G401 (cell line): ENCODE data around the gene GNAQ. TPM values are rescaled to one million over a fixed set of nuclear protein-coding genes. Genes with fewer than 3 reads are reported as not detected.

Experiments
- DNase-seq: peaks from one replicate; pipeline ENCODE4 v3.0.0-alpha.2; 2015; ENCODE audit warnings: low spot score
- in situ Hi-C: cut with HindIII; loops from 2 replicates; pipeline ENCODE4 v1.10.0; 2016; ENCODE audit warnings: low sequenced_read_pairs, mixed read lengths
- total RNA-seq: library from RNA; depleted of rRNA; stranded (reverse); fragments of >200 nt; shearing (Covaris generic); gene quantifications from 2 replicates; pipeline ENCODE4 v1.2.3, GENCODE V29; 2014

GNAQ gene
- total RNA-seq, 1 experiment from 2014 or later, result 24.5 TPM

- DNase-seq, result no peak
- in situ Hi-C loops, result no loop called here
Observed at GRCh38 chr9:78033870-78034269, 2.3 kb upstream of the GNAQ start.

GRCh38 chr9:78032730-78033457, 1.3 kb upstream of the GNAQ start:
- no peak for DNase-seq
- in situ Hi-C loops, result no loop called here

DNA sequence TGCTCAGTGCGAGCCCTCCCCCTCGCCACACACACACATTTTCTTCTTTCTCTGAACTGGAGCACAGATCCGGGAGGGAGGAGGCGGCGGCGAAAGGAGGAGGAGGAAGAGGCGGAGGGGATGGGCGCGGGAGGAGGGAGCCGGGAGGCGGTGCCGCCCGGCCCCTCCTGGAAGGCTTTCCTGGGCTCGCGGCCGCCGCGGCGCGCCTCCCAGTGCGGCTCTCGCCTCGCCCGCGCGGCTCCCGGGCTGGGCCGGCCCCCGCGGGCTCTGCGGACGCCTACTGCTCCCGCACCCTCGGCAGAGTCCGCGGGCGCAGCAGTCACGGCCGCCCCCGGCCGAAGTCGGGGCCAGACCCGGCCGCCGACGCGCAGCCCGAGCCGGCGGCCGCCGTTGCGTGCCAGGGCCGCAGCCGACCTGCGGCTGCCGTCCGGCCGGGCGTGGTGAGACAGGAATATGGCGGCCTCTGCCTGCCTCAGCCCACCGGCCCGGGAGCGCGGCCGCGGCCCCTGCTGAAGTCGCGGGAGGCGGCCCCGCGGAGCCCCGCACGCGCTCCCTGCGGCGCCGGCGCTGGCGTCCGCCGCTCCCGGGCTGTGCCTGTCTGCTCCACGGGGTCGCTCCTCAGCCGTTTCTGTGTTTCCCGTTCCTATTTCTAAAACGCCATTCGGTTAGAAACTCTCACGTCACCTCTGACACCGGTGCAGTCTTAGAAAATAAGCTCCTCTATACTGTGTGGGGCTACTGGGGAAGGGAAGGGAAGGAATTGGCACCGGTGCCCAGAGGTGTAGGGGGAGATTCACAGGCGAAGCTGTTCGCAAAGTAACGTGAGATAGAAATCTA, 500 bp upstream of the GNAQ start:
- in situ Hi-C loops, result no loop called here
- peak; percentile 88 for DNase-seq

DNA sequence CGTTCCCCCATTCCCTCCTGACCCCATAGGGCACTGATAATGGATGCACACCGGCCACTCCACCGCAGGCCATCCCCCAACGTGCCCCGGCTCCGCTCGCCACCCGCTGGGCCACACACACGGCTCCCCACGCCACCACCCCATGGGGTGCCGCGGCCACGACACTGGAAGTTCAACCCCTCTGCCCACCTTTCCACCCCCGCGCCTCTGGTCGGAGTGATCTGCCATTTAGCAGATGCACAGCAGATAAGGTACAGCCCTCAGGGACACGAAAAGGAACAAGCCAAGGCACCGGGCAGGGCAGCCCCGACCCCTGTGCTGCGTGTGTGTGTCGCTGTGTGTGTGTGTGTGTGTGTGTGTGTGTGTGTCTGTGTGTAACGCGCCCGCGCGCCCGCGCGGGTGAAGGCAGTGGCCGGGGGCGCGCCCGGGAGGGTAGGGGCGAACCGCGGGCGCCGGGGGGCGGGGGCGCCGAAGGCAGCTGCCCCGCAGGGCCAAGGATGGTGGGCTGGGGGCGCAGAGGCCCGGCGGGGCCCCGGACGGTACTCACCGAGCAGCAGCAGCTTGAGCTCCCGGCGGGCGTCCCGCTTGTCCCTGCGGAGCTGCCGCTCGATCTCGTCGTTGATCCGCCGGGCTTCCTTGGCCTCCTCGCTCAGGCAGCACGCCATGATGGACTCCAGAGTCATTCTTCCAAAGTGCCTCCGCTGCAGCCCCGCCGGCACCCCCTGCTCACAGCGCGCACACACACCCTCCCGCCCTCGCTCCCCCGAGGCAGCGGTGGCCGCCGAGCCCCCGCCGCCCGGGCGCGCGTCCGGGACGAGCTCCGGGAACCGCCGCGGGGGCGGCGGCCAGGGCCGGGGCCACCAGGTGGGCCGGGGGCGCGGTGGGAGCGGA, 813 bp downstream of the GNAQ start:
- in situ Hi-C loops, result no loop called here

DNA sequence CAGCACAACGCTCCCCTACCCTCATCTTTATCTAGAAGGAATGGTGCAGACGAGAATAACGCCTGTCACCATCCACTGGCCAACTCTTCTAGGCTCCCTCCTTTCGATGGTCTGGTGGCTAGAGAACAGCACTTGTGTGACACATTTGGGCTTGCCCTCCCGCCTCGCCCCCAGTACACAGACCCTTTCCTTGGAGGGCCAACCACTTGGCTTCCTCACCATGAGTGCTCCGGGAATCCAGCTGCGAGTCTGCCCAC, 1.4 kb downstream of the GNAQ start:
- in situ Hi-C loops, result no loop called here
- peak; percentile 75 for DNase-seq

More for the DNA sequence above, 813 bp downstream of the GNAQ start:
- DNase-seq, result peak; percentile 53

- peak; percentile 67 for DNase-seq
- in situ Hi-C loops, result no loop called here
Observed at GRCh38 chr9:78029551-78030295, 1.9 kb downstream of the GNAQ start.

DNA sequence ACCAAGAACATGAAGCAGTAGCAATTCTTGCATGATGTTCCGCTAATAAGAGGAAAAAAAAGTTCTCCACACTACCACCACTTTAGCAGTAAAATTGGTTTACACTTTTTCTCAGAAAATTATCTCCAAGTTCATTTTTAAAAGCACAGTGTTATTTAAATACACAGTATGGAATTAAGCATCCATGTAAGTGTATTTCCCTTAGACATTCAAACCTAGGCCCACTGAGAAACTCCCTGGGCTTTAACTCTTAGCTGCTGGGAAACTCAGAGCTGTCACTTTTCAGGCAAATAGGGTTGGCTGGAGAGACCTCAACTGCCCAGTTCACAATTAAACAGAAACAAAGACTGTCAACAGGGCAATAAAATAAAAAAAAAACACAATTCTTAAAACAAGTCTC, 2.7 kb downstream of the GNAQ start:
- peak; percentile 25 for DNase-seq
- in situ Hi-C loops, result no loop called here

- no peak for DNase-seq
- in situ Hi-C loops, result no loop called here
Observed at GRCh38 chr9:78026947-78027346, 4.7 kb downstream of the GNAQ start.

GRCh38 chr9:78026416-78026815, 5.2 kb downstream of the GNAQ start:
- DNase-seq, result no peak
- in situ Hi-C loops, result no loop called here

DNA sequence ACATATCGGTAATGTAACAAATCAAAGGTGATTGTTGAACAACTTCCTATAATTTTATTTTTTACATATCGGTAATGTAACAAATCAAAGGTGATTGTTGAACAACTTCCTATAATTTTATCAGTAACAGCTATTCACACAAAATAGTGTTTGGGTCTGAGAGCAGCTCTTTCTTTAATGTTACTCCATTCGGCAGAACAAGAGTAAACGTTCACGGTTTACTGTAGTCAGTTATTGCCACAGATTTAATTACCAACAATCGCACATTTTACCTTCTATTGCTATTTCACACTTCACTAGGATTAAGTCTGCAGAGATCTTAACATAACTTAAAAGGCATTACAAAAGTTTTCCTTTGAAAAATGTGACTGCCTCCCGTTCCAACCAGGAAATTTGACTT, 6.4 kb downstream of the GNAQ start:
- DNase-seq, result no peak
- in situ Hi-C loops, result no loop called here

DNA sequence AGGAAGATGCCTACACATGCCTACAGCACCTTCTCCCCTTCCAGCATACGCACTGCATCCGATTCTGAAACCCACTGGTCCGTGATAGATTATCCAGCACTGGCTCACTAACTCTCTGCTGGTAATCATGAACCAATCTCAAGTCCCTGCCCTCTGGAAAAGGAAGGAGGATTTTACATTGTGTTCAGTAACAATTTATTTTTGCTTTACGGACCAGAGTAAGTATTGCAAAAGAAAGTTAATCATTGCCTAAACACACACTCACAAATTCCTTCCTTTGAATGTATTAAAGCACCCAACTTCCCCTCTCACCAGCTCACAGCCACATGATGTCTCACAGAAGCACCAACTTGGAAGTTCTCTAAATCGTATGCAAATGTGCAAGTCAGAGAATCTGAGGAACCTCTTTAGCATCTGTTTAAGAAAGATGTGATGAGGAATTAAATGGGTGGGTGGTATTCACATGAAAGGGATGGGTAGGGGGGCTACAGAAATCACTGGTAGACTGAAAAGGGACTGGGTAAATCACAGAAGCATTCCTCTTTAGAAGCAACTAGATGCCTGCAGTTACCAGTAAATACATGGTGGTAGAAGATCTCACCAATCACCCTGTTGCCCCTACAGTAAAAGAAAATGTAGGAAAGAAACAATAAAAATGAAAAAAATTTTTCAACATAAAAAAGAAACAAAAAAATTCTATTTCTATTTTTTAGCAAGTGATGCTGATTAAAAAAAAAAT, 8.4 kb downstream of the GNAQ start:
- DNase-seq, result no peak
- in situ Hi-C loops, result no loop called here

DNA sequence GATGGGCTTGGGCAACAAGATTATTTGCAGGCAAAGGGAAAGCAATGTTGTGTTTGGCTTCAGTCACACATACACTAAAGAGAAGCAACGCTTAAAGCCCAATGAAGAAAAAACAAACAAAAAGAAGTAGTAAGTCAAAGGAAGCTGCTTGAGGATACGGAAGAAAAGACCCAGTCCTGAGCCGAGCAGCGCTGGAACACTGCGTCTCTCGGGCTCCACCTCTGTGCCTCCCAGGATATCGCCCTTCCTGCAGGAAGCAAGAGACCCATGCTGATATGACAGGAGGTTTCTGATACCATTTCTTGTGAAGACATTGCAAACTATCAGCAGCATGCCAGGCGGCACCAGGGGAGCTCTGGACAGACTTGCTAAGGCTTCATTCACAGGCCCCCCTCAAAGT, 9.9 kb downstream of the GNAQ start:
- in situ Hi-C loops, result no loop called here
- DNase-seq, result no peak

DNA sequence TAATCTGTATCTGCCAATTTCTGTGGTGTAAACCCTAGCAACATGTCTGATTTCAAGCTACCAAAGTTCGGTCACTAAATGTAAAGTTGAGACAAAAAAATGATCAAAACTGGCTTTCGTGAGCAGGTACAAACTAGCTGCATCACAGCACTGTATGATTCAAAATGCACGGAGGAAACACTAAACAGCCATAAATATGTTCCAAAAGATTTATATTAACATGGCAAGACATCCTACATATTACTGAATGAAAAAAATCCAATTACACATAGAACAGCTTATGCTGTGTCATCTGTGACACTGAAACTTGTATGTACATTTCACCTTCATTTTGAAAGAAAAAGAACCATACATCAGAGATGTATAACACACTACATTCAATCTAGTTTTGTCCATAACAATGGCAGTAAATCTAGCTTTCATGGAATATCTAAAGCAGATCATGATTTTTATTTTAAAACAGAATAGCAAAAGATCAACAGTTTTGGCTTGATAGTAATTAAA, 14.4 kb downstream of the GNAQ start:
- DNase-seq, result no peak
- in situ Hi-C loops, result no loop called here

GRCh38 chr9:78015241-78015640, 16.4 kb downstream of the GNAQ start:
- DNase-seq, result no peak
- in situ Hi-C loops, result no loop called here

GRCh38 chr9:78014776-78015175, 16.8 kb downstream of the GNAQ start:
- DNase-seq, result no peak
- in situ Hi-C loops, result no loop called here

- in situ Hi-C loops, result no loop called here
- DNase-seq, result no peak
Observed at GRCh38 chr9:78013934-78014333, 17.7 kb downstream of the GNAQ start.

DNA sequence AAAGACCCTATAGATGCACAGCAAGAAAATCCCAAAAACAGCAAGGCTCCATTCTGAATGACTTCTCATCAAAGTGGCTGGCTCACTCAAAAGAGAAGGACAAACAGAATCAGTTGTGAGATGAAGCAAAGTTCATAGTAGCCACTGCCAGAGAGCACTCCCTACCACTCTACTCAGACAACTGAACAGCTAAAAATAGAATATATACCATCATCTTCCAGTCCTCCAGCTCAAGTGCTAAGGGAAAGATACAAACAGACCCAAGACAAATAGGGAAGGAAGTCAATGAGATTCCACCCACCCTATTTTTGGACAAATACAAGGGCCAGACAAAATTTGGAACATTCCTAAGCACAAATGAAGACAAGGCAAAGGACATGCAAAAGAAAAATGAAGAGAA, 20.6 kb downstream of the GNAQ start:
- no peak for DNase-seq
- in situ Hi-C loops, result no loop called here

- DNase-seq, result no peak
- in situ Hi-C loops, result no loop called here
Observed at GRCh38 chr9:78010445-78010844, 21.2 kb downstream of the GNAQ start.

DNA sequence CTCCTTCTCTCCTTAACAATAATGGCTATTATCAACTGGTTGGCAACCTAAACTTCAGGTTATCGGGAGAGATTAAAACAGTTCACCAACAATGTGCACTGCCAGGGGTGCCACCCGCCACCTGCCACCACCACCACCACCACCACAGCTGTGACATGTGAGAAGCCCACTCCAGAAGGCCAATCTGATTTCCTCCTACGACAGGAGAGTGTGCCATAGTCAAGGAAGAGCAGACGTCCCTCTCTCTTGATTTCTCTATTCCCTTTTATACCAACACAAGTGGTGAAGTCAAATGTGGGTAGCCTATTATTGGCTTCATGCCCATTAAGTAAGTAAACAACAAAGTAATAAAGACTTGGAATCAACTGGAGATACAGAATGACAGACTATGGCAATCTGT, 22.4 kb downstream of the GNAQ start:
- no peak for DNase-seq
- in situ Hi-C loops, result no loop called here
